ENCODE measurements around the gene LMNA.
"Not testable (repeated sequence)": the region's sequence is repeated elsewhere in the genome, so short reads cannot be mapped to it uniquely, and the experiment has no call there.

The LMNA gene

GRCh38 chr1:156115514-156116374, 1.2 kb downstream of the LMNA start:
- no peak overlapping the region for H3K23ac ChIP-seq (ENCODE audit: low read length)
- no CpG with 5 or more reads among the region's 19 CpGs for WGBS (ENCODE audit: extremely low coverage, insufficient coverage, insufficient read length)
- peak overlapping the region; percentile 58 for H2AK5ac ChIP-seq (ENCODE audit: low read length)
- peak; percentile 55 to 59 for DNase-seq
- no peak overlapping the region for H2AFZ ChIP-seq (ENCODE audit: insufficient read depth, low read length, poor library complexity)
- H3K9me3 ChIP-seq (ENCODE audit: insufficient read depth, low read depth, low read length): no peaks in the 10 kb centered on the region
- H3K18ac ChIP-seq (ENCODE audit: low read length): peak overlapping the region; percentile 92
- peak overlapping the region; percentile 24 for H2BK120ac ChIP-seq (ENCODE audit: insufficient read depth, low read length, poor library complexity)
- peaks cover 32 to 42% of the 10 kb centered on the region in 2 experiments for H3K4me1 ChIP-seq (ENCODE audit: control insufficient read depth in 1 of 2, insufficient read depth in 2 of 2, low read length in 2 of 2)
- peak overlapping the region; percentile 59 for H3K14ac ChIP-seq (ENCODE audit: low read length)
- H3K79me2 ChIP-seq (ENCODE audit: control insufficient read depth, insufficient read depth, low read length, poor library complexity): peaks cover 31% of the 10 kb centered on the region
- peaks cover 0 to 4% of the 10 kb centered on the region in 2 experiments for H3K36me3 ChIP-seq (ENCODE audit: control insufficient read depth in 1 of 2, insufficient read depth in 2 of 2, low read length in 2 of 2)
- H4K8ac ChIP-seq (ENCODE audit: low read depth, low read length): peak overlapping the region; percentile 6
- H4K12ac ChIP-seq (ENCODE audit: low read depth, low read length): no peak overlapping the region
- H3K79me1 ChIP-seq (ENCODE audit: low read length): peaks cover 38% of the 10 kb centered on the region
- H3K4me3 ChIP-seq (ENCODE audit: low read depth, low read length): peak overlapping the region; percentile 92
- peak overlapping the region; percentile 86 for H3K4me2 ChIP-seq (ENCODE audit: low read length)
- peak overlapping the region; percentile 22 for H4K91ac ChIP-seq (ENCODE audit: low read depth, low read length)
- peak overlapping the region; percentile 87 for H3K9ac ChIP-seq (ENCODE audit: low read length)
- peak overlapping the region; percentile 16 for H3K27ac ChIP-seq (ENCODE audit: low read depth, low read length)
- peak overlapping the region; percentile 35 for H3K4ac ChIP-seq (ENCODE audit: low read depth, low read length)
- H2BK12ac ChIP-seq (ENCODE audit: low read length): no peak overlapping the region
- peak overlapping the region; percentile 80 for H2BK5ac ChIP-seq (ENCODE audit: low read depth, low read length, poor library complexity)
- H3K27me3 ChIP-seq (ENCODE audit: insufficient read depth, low read length): no peaks in the 10 kb centered on the region

DNA sequence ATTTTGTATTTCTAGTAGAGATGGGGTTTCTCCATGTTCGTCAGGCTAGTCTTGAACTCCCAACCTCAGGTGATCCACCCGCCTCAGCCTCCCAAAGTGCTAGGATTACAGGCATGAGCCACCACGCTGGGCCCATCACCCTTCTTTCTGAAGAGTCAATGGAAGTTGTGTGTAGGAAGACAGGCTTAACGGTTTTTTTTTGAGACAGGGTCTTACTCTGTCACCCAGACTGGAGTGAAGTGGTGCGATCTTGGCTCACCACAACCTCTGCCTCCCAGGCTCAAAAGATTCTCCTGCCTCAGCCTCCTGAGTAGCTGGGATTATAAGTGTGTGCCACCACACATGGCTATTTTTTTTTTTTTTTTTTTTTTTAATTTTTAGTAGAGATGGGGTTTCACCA, 2.2 kb downstream of the LMNA start:
- H2AFZ ChIP-seq (ENCODE audit: insufficient read depth, low read length, poor library complexity); DNase-seq; H3K9ac ChIP-seq (ENCODE audit: low read length); H4K12ac ChIP-seq (ENCODE audit: low read depth, low read length); H3K9me3 ChIP-seq (ENCODE audit: insufficient read depth, low read depth, low read length); H4K91ac ChIP-seq (ENCODE audit: low read depth, low read length); H3K27me3 ChIP-seq (ENCODE audit: insufficient read depth, low read length); H2AK5ac ChIP-seq (ENCODE audit: low read length); H3K27ac ChIP-seq (ENCODE audit: low read depth, low read length); H3K36me3 ChIP-seq (ENCODE audit: control insufficient read depth in 1 of 2, insufficient read depth in 2 of 2, low read length in 2 of 2); H4K8ac ChIP-seq (ENCODE audit: low read depth, low read length); H3K14ac ChIP-seq (ENCODE audit: low read length); H2BK5ac ChIP-seq (ENCODE audit: low read depth, low read length, poor library complexity); H3K18ac ChIP-seq (ENCODE audit: low read length); H2BK120ac ChIP-seq (ENCODE audit: insufficient read depth, low read length, poor library complexity); H2BK12ac ChIP-seq (ENCODE audit: low read length); H3K23ac ChIP-seq (ENCODE audit: low read length); H3K4me3 ChIP-seq (ENCODE audit: low read depth, low read length): not testable (repeated sequence)
- Histone ChIP-seq H3K79me1 (ENCODE audit: low read length) (peaks cover 44% of the 10 kb centered on the region), H3K4me2 (ENCODE audit: low read length) (peak overlapping the region; percentile 86), H3K79me2 (ENCODE audit: control insufficient read depth, insufficient read depth, low read length, poor library complexity) (peaks cover 37% of the 10 kb centered on the region), H3K4me1 (ENCODE audit: control insufficient read depth in 1 of 2, insufficient read depth in 2 of 2, low read length in 2 of 2) (peaks cover 42 to 52% of the 10 kb centered on the region in 2 experiments), H3K4ac (ENCODE audit: low read depth, low read length) (peak overlapping the region; percentile 66)
- no CpG with 5 or more reads among the region's 5 CpGs for WGBS (ENCODE audit: extremely low coverage, insufficient coverage, insufficient read length)

- no peak overlapping the region for H3K4me3 ChIP-seq (ENCODE audit: low read depth, low read length)
- H4K8ac ChIP-seq (ENCODE audit: low read depth, low read length): no peak overlapping the region
- peak; percentile 78 to 90 for DNase-seq
- WGBS (ENCODE audit: extremely low coverage, insufficient coverage, insufficient read length): no CpG with 5 or more reads among the region's 13 CpGs
- H3K18ac ChIP-seq (ENCODE audit: low read length): peak overlapping the region; percentile 55
- peak overlapping the region; percentile 36 for H3K4me2 ChIP-seq (ENCODE audit: low read length)
- H3K36me3 ChIP-seq (ENCODE audit: control insufficient read depth in 1 of 2, insufficient read depth in 2 of 2, low read length in 2 of 2): peaks cover 0 to 10% of the 10 kb centered on the region in 2 experiments
- H3K9ac ChIP-seq (ENCODE audit: low read length): no peak overlapping the region
- H2BK120ac ChIP-seq (ENCODE audit: insufficient read depth, low read length, poor library complexity): no peak overlapping the region
- no peak overlapping the region for H4K91ac ChIP-seq (ENCODE audit: low read depth, low read length)
- H2BK5ac ChIP-seq (ENCODE audit: low read depth, low read length, poor library complexity): peak overlapping the region; percentile 23
- no peak overlapping the region for H2AFZ ChIP-seq (ENCODE audit: insufficient read depth, low read length, poor library complexity)
- H4K12ac ChIP-seq (ENCODE audit: low read depth, low read length): no peak overlapping the region
- H3K79me2 ChIP-seq (ENCODE audit: control insufficient read depth, insufficient read depth, low read length, poor library complexity): peaks cover 39% of the 10 kb centered on the region
- H2AK5ac ChIP-seq (ENCODE audit: low read length): no peak overlapping the region
- H3K27me3 ChIP-seq (ENCODE audit: insufficient read depth, low read length): no peaks in the 10 kb centered on the region
- H3K4me1 ChIP-seq (ENCODE audit: control insufficient read depth in 1 of 2, insufficient read depth in 2 of 2, low read length in 2 of 2): peaks cover 45 to 53% of the 10 kb centered on the region in 2 experiments
- H2BK12ac ChIP-seq (ENCODE audit: low read length): peak overlapping the region; percentile 46
- H3K4ac ChIP-seq (ENCODE audit: low read depth, low read length): peak overlapping the region; percentile 64
- H3K9me3 ChIP-seq (ENCODE audit: insufficient read depth, low read depth, low read length): no peaks in the 10 kb centered on the region
- peak overlapping the region; percentile 30 for H3K14ac ChIP-seq (ENCODE audit: low read length)
- no peak overlapping the region for H3K23ac ChIP-seq (ENCODE audit: low read length)
- H3K27ac ChIP-seq (ENCODE audit: low read depth, low read length): peak overlapping the region; percentile 91
- H3K79me1 ChIP-seq (ENCODE audit: low read length): peaks cover 47% of the 10 kb centered on the region
These were observed 3.1 kb downstream of the LMNA start for GRCh38 chr1:156117414-156118176.

GRCh38 chr1:156118177-156118868, 3.8 kb downstream of the LMNA start:
- Histone ChIP-seq H3K18ac (ENCODE audit: low read length) (peak overlapping the region; percentile 86), H3K4me3 (ENCODE audit: low read depth, low read length) (no peak overlapping the region), H3K9me3 (ENCODE audit: insufficient read depth, low read depth, low read length) (no peaks in the 10 kb centered on the region), H3K36me3 (ENCODE audit: control insufficient read depth in 1 of 2, insufficient read depth in 2 of 2, low read length in 2 of 2) (peaks cover 0 to 10% of the 10 kb centered on the region in 2 experiments), H4K91ac (ENCODE audit: low read depth, low read length) (peak overlapping the region; percentile 67), H3K9ac (ENCODE audit: low read length) (no peak overlapping the region), H3K79me1 (ENCODE audit: low read length) (peaks cover 54% of the 10 kb centered on the region), H2BK120ac (ENCODE audit: insufficient read depth, low read length, poor library complexity) (peak overlapping the region; percentile 54), H4K12ac (ENCODE audit: low read depth, low read length) (no peak overlapping the region), H3K4me1 (ENCODE audit: control insufficient read depth in 1 of 2, insufficient read depth in 2 of 2, low read length in 2 of 2) (peaks cover 50 to 56% of the 10 kb centered on the region in 2 experiments), H2AK5ac (ENCODE audit: low read length) (peak overlapping the region; percentile 21), H2BK12ac (ENCODE audit: low read length) (peak overlapping the region; percentile 43), H3K4ac (ENCODE audit: low read depth, low read length) (peak overlapping the region; percentile 41), H2AFZ (ENCODE audit: insufficient read depth, low read length, poor library complexity) (no peak overlapping the region), H4K8ac (ENCODE audit: low read depth, low read length) (peak overlapping the region; percentile 27), H3K14ac (ENCODE audit: low read length) (peak overlapping the region; percentile 78), H2BK5ac (ENCODE audit: low read depth, low read length, poor library complexity) (peak overlapping the region; percentile 51), H3K27me3 (ENCODE audit: insufficient read depth, low read length) (no peaks in the 10 kb centered on the region), H3K79me2 (ENCODE audit: control insufficient read depth, insufficient read depth, low read length, poor library complexity) (peaks cover 45% of the 10 kb centered on the region), H3K4me2 (ENCODE audit: low read length) (peak overlapping the region; percentile 36), H3K23ac (ENCODE audit: low read length) (peak overlapping the region; percentile 22), H3K27ac (ENCODE audit: low read depth, low read length) (peak overlapping the region; percentile 91)
- DNase-seq: peak; percentile 28 to 51
- WGBS (ENCODE audit: extremely low coverage, insufficient coverage, insufficient read length): no CpG with 5 or more reads among the region's 8 CpGs
